ENCODE data around the gene CACNA2D1. TPM values are rescaled to one million over a fixed set of nuclear protein-coding genes. Genes with fewer than 3 reads are reported as not detected.

Gene CACNA2D1
- total RNA-seq, 1 donor from 2014 or later = 32.9 TPM

DNA sequence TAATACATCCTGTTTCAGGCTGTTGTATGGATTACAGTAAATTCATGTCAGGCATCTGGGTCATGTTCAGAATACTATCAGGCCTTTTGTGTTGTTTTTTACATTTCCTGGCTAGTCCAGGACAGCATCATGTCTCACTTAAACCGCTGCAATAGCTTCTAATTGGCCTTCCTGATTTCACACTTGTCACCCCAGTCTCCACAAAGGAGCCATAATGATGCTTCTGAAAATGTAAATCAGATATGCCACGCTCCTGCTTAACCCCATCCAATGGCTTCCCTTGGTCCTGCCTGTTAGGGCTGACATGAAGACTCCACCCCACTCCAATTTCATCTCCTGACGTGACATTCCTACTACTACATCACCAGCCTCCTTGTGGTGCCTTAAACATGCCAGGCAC is 220.0 kb downstream of the CACNA2D1 start:
- Mint-ChIP-seq H3K4me1 (ENCODE audit: low read depth) (no peaks in the 10 kb centered on the region), H3K27ac (ENCODE audit: unreplicated experiment) (no peak overlapping the region), H3K27me3 (ENCODE audit: low read depth) (no peaks in the 10 kb centered on the region), H3K36me3 (ENCODE audit: low read depth) (no peaks in the 10 kb centered on the region), H3K9me3 (ENCODE audit: low read depth) (no peaks in the 10 kb centered on the region), H3K4me3 (ENCODE audit: unreplicated experiment) (no peak overlapping the region)
- TF ChIP-seq, protein P1, sequence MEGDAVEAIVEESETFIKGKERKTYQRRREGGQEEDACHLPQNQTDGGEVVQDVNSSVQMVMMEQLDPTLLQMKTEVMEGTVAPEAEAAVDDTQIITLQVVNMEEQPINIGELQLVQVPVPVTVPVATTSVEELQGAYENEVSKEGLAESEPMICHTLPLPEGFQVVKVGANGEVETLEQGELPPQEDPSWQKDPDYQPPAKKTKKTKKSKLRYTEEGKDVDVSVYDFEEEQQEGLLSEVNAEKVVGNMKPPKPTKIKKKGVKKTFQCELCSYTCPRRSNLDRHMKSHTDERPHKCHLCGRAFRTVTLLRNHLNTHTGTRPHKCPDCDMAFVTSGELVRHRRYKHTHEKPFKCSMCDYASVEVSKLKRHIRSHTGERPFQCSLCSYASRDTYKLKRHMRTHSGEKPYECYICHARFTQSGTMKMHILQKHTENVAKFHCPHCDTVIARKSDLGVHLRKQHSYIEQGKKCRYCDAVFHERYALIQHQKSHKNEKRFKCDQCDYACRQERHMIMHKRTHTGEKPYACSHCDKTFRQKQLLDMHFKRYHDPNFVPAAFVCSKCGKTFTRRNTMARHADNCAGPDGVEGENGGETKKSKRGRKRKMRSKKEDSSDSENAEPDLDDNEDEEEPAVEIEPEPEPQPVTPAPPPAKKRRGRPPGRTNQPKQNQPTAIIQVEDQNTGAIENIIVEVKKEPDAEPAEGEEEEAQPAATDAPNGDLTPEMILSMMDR (IDR thresholded peaks at IDR 0.05) = no peak
- no peak for DNase-seq (ENCODE audit: low spot score)

DNA sequence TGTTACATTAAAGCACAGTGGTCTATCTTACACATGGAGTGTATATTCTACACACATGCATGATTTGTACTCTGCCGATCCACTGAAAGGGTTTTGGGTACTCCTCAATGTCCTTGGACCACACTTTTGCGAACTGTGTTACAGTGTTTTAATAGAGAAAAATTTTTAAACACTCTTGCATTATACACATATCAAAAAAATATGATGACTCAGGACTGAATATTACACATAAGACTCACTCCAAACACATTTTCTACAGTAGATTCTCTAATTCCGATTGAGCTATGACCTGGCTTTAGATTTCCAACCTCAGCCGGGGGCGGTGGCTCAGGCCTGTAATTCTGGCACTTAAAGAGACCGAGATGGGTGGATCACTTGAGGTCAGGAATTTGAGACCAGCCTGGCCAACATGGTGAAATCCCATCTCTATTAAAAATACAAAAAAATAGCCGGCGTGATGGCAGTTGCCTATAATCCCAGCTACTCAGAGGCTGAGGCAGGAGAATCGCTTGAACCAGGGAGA is 222.4 kb downstream of the CACNA2D1 start:
- DNase-seq (ENCODE audit: low spot score) = no peak
- H3K9me3 Mint-ChIP-seq (ENCODE audit: low read depth) = no peaks in the 10 kb centered on the region

DNA sequence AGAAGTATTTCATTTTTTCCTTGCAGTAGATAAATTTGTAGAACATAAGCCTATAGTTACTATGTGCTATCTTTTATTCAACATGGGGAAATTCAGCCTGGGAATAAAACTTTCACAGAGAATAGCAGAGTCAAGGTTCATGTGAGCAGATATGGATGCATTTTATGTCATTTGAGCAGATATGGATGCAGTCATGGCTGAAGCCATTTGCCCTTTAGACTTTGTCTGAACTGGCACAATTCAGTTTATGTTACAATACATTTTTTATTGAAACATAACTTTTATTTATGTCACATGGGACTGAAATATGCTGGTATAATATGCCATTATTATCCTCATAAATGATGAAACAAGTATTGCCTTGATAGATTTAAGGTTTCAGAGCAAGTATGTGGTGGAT is 231.1 kb downstream of the CACNA2D1 start:
- no peaks in the 10 kb centered on the region for H3K27me3 Mint-ChIP-seq (ENCODE audit: low read depth)
- H3K4me3 Mint-ChIP-seq (ENCODE audit: unreplicated experiment) = no peak overlapping the region
- peaks cover 9% of the 10 kb centered on the region for H3K9me3 Mint-ChIP-seq (ENCODE audit: low read depth)
- no peak for DNase-seq (ENCODE audit: low spot score)
- H3K36me3 Mint-ChIP-seq (ENCODE audit: low read depth) = peaks cover 2% of the 10 kb centered on the region
- TF ChIP-seq, protein P1 (IDR thresholded peaks at IDR 0.05) = no peak
- no peaks in the 10 kb centered on the region for H3K4me1 Mint-ChIP-seq (ENCODE audit: low read depth)
- H3K27ac Mint-ChIP-seq (ENCODE audit: unreplicated experiment) = no peak overlapping the region

More for the DNA sequence above, 222.4 kb downstream of the CACNA2D1 start:
- H3K36me3 Mint-ChIP-seq (ENCODE audit: low read depth) = no peaks in the 10 kb centered on the region
- H3K27me3 Mint-ChIP-seq (ENCODE audit: low read depth) = no peaks in the 10 kb centered on the region
- TF ChIP-seq, protein P1 (IDR thresholded peaks at IDR 0.05) = no peak
- no peak overlapping the region for H3K4me3 Mint-ChIP-seq (ENCODE audit: unreplicated experiment)
- no peaks in the 10 kb centered on the region for H3K4me1 Mint-ChIP-seq (ENCODE audit: low read depth)
- no peak overlapping the region for H3K27ac Mint-ChIP-seq (ENCODE audit: unreplicated experiment)

DNA sequence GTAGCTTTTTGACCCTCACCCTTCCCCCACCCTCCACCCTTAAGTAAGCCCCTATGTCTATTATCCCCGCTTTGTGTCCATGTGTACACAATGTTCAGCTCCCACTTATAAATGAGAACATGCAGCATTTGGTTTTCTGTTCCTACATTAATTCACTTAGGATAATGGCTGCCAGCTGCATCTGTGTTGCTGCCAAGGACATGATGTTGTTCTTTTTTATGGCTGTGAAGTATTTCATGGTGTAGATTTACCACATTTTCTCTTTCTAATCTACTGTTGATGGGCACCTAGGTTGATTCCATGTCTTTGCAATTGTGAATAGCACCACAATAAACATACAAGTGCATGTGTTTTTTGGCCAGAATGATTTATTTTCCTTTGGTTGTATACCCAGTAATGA is 232.2 kb downstream of the CACNA2D1 start:
- Mint-ChIP-seq H3K4me1 (ENCODE audit: low read depth) (no peaks in the 10 kb centered on the region), H3K27ac (ENCODE audit: unreplicated experiment) (no peak overlapping the region), H3K9me3 (ENCODE audit: low read depth) (peaks cover 9% of the 10 kb centered on the region), H3K36me3 (ENCODE audit: low read depth) (peaks cover 2% of the 10 kb centered on the region), H3K4me3 (ENCODE audit: unreplicated experiment) (no peak overlapping the region), H3K27me3 (ENCODE audit: low read depth) (no peaks in the 10 kb centered on the region)
- DNase-seq (ENCODE audit: low spot score) = no peak
- TF ChIP-seq, protein P1 (IDR thresholded peaks at IDR 0.05) = no peak

DNA sequence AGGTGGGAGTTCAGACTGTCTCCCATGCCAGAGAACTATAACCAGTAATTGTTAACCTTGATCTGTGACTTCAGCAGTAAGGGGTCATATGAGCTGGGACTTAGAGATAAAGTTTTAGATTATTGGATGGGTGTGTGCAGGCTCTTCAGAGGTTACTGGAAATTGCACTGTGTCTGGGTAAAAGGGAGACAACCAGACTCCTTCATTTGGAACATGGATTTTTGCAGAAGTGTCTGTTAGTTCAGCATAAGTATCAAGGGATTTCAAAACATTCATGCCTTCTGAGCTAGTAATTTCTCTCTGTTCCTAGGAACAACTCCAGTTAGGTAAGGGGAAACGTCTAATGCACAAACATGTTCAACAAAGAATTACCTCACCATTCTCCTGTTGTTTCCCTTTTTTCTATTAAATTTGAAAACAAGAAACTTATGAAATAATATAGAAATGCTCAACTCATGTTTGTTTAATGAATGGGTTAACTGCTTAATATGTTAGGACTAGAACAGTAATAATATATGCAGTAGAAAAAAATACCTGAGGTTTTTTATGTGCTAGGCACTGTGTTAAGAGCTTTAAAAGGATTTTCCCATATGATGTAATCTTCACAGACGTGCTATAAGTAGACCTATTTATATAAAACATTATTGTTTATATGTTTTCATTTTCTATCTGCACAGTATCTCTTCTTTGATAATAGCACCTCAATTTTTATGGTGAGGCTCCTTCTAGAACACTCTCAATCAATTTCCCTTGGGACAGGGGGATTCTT is 233.0 kb downstream of the CACNA2D1 start:
- Mint-ChIP-seq H3K9me3 (ENCODE audit: low read depth) (peaks cover 9% of the 10 kb centered on the region), H3K27ac (ENCODE audit: unreplicated experiment) (no peak overlapping the region), H3K4me1 (ENCODE audit: low read depth) (no peaks in the 10 kb centered on the region), H3K36me3 (ENCODE audit: low read depth) (peaks cover 2% of the 10 kb centered on the region), H3K4me3 (ENCODE audit: unreplicated experiment) (no peak overlapping the region), H3K27me3 (ENCODE audit: low read depth) (no peaks in the 10 kb centered on the region)
- TF ChIP-seq, protein P1 (IDR thresholded peaks at IDR 0.05) = no peak
- no peak for DNase-seq (ENCODE audit: low spot score)
